ENCODE measurements around the gene SPC25. TPM values are rescaled to one million over a fixed set of nuclear protein-coding genes. Genes with fewer than 3 reads are reported as not detected.

Gene SPC25
- total RNA-seq, 2 experiments from 2014 or later: 51.6 to 52.2 TPM

Other genes with a start within 250 kb of the SPC25 start
- not detected for gene NOSTRIN, start 87.8 kb downstream of the SPC25 start, total RNA-seq
- not detected for gene G6PC2, start 10.9 kb upstream of the SPC25 start, total RNA-seq
- under 1 TPM in 1 of 2 experiments, not detected in 1; 0.20 TPM for gene ABCB11, start 140.9 kb upstream of the SPC25 start, total RNA-seq
- not detected for gene DHRS9, start 179.1 kb upstream of the SPC25 start, total RNA-seq